ENCODE measurements around the gene CCDC91. TPM values are rescaled to one million over a fixed set of nuclear protein-coding genes. Genes with fewer than 3 reads are reported as not detected.

The CCDC91 gene
- total RNA-seq, 1 donor from 2014 or later = 12.3 TPM

DNA sequence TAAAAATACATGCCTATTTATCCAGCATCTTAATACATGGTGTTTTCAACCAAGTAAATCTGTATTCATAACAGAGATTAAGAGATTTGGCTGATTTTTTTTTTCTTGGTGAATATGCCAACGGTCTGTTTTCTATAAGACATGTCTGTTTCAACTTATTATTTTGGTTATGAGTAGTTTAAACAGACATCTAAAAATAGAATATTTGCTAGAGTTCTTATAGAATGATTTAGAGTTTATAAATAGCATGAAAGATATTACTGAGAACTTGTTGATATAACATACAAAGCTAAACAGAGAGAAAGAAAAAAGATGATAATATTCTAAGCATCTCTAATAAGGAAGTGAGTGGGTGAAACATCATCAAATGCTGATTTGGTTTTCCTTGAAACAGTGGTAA, 199.9 kb downstream of the CCDC91 start:
- H3K4me3 Mint-ChIP-seq (ENCODE audit: unreplicated experiment) = no peak overlapping the region
- no peaks in the 10 kb centered on the region for H3K4me1 Mint-ChIP-seq (ENCODE audit: unreplicated experiment)
- DNase-seq (ENCODE audit: low spot score) = no peak
- H3K36me3 Mint-ChIP-seq (ENCODE audit: low read depth, unreplicated experiment) = no peaks in the 10 kb centered on the region
- H3K9me3 Mint-ChIP-seq (ENCODE audit: unreplicated experiment) = no peaks in the 10 kb centered on the region
- H3K27me3 Mint-ChIP-seq (ENCODE audit: unreplicated experiment) = no peaks in the 10 kb centered on the region
- H3K27ac Mint-ChIP-seq (ENCODE audit: unreplicated experiment) = no peak overlapping the region
- TF ChIP-seq, protein P1, sequence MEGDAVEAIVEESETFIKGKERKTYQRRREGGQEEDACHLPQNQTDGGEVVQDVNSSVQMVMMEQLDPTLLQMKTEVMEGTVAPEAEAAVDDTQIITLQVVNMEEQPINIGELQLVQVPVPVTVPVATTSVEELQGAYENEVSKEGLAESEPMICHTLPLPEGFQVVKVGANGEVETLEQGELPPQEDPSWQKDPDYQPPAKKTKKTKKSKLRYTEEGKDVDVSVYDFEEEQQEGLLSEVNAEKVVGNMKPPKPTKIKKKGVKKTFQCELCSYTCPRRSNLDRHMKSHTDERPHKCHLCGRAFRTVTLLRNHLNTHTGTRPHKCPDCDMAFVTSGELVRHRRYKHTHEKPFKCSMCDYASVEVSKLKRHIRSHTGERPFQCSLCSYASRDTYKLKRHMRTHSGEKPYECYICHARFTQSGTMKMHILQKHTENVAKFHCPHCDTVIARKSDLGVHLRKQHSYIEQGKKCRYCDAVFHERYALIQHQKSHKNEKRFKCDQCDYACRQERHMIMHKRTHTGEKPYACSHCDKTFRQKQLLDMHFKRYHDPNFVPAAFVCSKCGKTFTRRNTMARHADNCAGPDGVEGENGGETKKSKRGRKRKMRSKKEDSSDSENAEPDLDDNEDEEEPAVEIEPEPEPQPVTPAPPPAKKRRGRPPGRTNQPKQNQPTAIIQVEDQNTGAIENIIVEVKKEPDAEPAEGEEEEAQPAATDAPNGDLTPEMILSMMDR (IDR thresholded peaks at IDR 0.05; ENCODE audit: unreplicated experiment) = no peak

DNA sequence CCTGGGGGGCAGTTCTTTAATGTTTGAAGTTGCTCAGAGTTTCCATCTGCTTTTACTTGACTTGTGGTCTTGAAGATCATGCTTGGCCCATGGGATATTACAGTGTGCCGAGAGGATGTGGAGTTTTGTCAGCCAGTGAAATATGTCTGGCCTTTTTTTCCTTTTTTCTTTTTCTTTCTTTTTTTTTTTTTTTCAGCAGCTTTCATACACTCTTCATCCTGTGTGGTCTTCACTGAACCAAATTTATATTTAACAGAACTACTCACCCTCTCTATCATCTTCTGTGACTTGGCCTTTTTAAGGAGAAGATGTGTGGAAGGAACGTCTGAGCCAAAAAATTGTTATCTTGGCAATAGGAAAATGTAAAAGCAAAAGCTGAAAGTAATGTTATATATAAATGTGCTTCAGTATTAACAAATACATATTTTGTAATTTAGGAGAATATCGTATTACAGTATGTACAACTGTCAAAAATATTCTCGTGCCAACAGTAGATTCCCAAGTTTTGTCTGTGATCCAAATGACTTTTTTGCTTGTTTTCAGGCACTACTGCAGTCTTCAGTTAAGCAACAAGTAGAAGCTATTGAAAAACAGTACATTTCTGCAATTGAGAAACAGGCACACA, 200.6 kb downstream of the CCDC91 start:
- Mint-ChIP-seq H3K4me1 (ENCODE audit: unreplicated experiment) (no peaks in the 10 kb centered on the region), H3K27me3 (ENCODE audit: unreplicated experiment) (no peaks in the 10 kb centered on the region), H3K9me3 (ENCODE audit: unreplicated experiment) (no peaks in the 10 kb centered on the region), H3K27ac (ENCODE audit: unreplicated experiment) (no peak overlapping the region), H3K4me3 (ENCODE audit: unreplicated experiment) (no peak overlapping the region), H3K36me3 (ENCODE audit: low read depth, unreplicated experiment) (no peaks in the 10 kb centered on the region)
- DNase-seq (ENCODE audit: low spot score) = no peak
- TF ChIP-seq, protein P1 (IDR thresholded peaks at IDR 0.05; ENCODE audit: unreplicated experiment) = no peak

DNA sequence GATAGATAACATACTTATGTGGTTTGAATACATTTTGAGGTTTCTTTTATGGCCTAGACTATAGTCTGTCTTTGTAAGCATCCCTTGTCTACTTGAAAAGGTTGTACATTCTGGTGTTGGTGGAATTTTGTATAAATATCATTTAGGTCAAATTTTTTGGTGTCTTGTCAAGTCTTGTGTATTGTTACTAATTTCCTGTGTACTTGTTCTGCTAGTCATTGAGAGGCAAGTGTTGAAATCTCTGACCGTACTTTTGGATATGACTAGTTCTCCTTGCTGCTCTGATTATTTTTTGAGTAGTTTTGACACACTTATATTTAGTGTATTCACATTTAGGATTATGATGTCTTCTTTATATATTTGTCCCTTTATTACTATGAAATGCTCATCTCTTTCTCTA, 219.6 kb downstream of the CCDC91 start:
- no peak overlapping the region for H3K4me3 Mint-ChIP-seq (ENCODE audit: unreplicated experiment)
- H3K27me3 Mint-ChIP-seq (ENCODE audit: unreplicated experiment) = peaks cover 2% of the 10 kb centered on the region
- TF ChIP-seq, protein P1 (IDR thresholded peaks at IDR 0.05; ENCODE audit: unreplicated experiment) = no peak
- no peak overlapping the region for H3K27ac Mint-ChIP-seq (ENCODE audit: unreplicated experiment)
- no peaks in the 10 kb centered on the region for H3K4me1 Mint-ChIP-seq (ENCODE audit: unreplicated experiment)
- no peaks in the 10 kb centered on the region for H3K9me3 Mint-ChIP-seq (ENCODE audit: unreplicated experiment)
- no peak for DNase-seq (ENCODE audit: low spot score)
- H3K36me3 Mint-ChIP-seq (ENCODE audit: low read depth, unreplicated experiment) = peaks cover 6% of the 10 kb centered on the region

DNA sequence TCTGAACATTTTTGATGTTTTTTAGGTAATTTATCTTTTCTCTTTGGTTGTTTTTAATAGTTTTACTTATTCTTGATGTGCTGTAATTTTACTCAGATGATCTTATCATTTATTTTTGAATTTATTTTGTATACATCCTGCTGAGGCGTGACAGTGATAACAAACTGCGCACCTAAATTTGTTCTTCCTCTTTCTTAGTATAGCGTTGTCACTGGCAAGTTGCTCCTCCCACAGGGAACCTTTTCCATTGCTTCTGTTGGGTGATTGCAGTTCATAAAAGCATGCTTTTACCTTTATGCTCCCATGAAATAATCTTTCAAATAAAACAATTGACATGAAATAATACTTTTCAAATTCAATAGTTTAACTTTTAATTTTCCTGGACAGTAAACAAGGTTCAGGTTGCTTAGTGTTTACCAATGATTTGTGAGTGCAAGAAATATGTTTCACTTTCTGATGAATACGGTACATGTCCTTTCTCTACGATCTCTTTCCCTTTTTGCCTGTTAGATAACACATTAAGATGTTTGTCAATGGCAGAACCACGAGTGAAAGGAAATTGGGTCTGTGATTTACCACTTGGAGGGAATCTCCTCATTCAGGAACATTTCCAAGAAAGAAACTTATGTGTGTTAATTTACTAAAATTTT, 223.3 kb downstream of the CCDC91 start:
- Mint-ChIP-seq H3K4me3 (ENCODE audit: unreplicated experiment) (no peak overlapping the region), H3K27ac (ENCODE audit: unreplicated experiment) (no peak overlapping the region), H3K36me3 (ENCODE audit: low read depth, unreplicated experiment) (peaks cover 6% of the 10 kb centered on the region), H3K9me3 (ENCODE audit: unreplicated experiment) (no peaks in the 10 kb centered on the region), H3K4me1 (ENCODE audit: unreplicated experiment) (no peaks in the 10 kb centered on the region), H3K27me3 (ENCODE audit: unreplicated experiment) (peaks cover 1% of the 10 kb centered on the region)
- no peak for DNase-seq (ENCODE audit: low spot score)
- TF ChIP-seq, protein P1 (IDR thresholded peaks at IDR 0.05; ENCODE audit: unreplicated experiment) = no peak

DNA sequence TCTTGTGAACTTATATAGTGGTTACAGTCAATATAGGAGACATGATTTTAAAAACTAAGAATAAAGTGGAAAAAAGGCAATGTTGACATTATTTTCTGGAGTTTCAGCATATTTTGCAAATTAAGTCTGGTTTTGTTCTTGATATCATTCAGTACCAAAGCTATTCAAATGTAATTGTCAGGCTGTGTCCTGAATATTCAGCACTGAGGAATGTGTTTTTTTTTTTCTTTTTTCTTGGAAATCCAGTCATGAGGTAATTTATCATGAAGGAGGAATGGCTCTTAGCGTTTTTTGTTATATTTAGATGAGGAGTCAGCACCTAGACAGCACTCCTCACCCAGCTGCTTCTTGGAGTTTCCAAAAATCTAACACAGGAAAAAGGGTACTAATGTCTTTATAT, 225.5 kb downstream of the CCDC91 start:
- Mint-ChIP-seq H3K4me3 (ENCODE audit: unreplicated experiment) (no peak overlapping the region), H3K36me3 (ENCODE audit: low read depth, unreplicated experiment) (peaks cover 6% of the 10 kb centered on the region), H3K27me3 (ENCODE audit: unreplicated experiment) (peaks cover 1% of the 10 kb centered on the region), H3K4me1 (ENCODE audit: unreplicated experiment) (peaks cover 3% of the 10 kb centered on the region), H3K27ac (ENCODE audit: unreplicated experiment) (no peak overlapping the region), H3K9me3 (ENCODE audit: unreplicated experiment) (no peaks in the 10 kb centered on the region)
- TF ChIP-seq, protein P1 (IDR thresholded peaks at IDR 0.05; ENCODE audit: unreplicated experiment) = no peak
- no peak for DNase-seq (ENCODE audit: low spot score)

Measured in endothelial cell (in vitro differentiated cells).